Stimulated activated naive B cell treated with anti-CD40 and anti-IgM and Interleukin-4, amounts not matched to agents 10 μg/mL and 1 μg/mL and 100 μg/mL, for 72 hours (primary cell): Measurements from ENCODE around the gene NLRP6.

Source experiments
- ATAC-seq, 2 donors: fragments of 150-1000 bp; cut with Tn5 transposase; replicated peaks; 2 replicates each; pipeline ENCODE4 v1.10.0; 2021; ENCODE audit warnings: moderate library complexity in 1 of 2
- DNase-seq: peaks from one replicate; pipeline ENCODE4 v3.0.0; 2021
- H3K27ac Mint-ChIP-seq: one replicate; pipeline ENCODE4 v1.8.0; 2022; ENCODE audit warnings: mild to moderate bottlenecking, mixed read lengths
- H3K27me3 Mint-ChIP-seq, 2 donors: one replicate each; pipeline ENCODE4 v1.8.0; 2022; ENCODE audit warnings: mixed read lengths in 2 of 2
- H3K36me3 Mint-ChIP-seq, 2 donors: one replicate each; pipeline ENCODE4 v1.8.0; 2022; ENCODE audit warnings: mixed read lengths in 2 of 2, mild to moderate bottlenecking in 1 of 2
- H3K4me1 Mint-ChIP-seq, 2 donors: one replicate each; pipeline ENCODE4 v1.8.0; 2022; ENCODE audit warnings: mixed read lengths in 2 of 2, mild to moderate bottlenecking in 1 of 2
- H3K4me3 Mint-ChIP-seq, 2 donors: one replicate each; pipeline ENCODE4 v1.8.0; 2022; ENCODE audit warnings: mild to moderate bottlenecking in 2 of 2, mixed read lengths in 2 of 2, moderate library complexity in 1 of 2
- H3K9me3 Mint-ChIP-seq, 2 donors: one replicate each; pipeline ENCODE4 v1.8.0; 2022; ENCODE audit warnings: mixed read lengths in 2 of 2, mild to moderate bottlenecking in 1 of 2

Gene NLRP6

GRCh38 chr11:289712-290620, 11.8 kb downstream of the NLRP6 start:
- peaks cover 3 to 18% of the 10 kb centered on the region in 2 donors for H3K36me3 Mint-ChIP-seq

GRCh38 chr11:290621-291231, 12.5 kb downstream of the NLRP6 start:
- DNase-seq: no peak
- H3K4me3 Mint-ChIP-seq: peak overlapping the region; percentile 28 to 78
- no peak overlapping the region for H3K27ac Mint-ChIP-seq
- H3K27me3 Mint-ChIP-seq: peaks cover 7 to 19% of the 10 kb centered on the region in 2 donors
- H3K36me3 Mint-ChIP-seq: peaks cover 3 to 18% of the 10 kb centered on the region in 2 donors
- peaks cover 19 to 27% of the 10 kb centered on the region in 2 donors for H3K4me1 Mint-ChIP-seq
- H3K9me3 Mint-ChIP-seq: no peaks in the 10 kb centered on the region
- no peak for ATAC-seq

More at GRCh38 chr11:289712-290620, 11.8 kb downstream of the NLRP6 start:
- H3K4me1 Mint-ChIP-seq: peaks cover 19 to 27% of the 10 kb centered on the region in 2 donors
- H3K9me3 Mint-ChIP-seq: no peaks in the 10 kb centered on the region
- peak overlapping the region; percentile 73 to 78 for H3K4me3 Mint-ChIP-seq
- DNase-seq (no peak), ATAC-seq (no peak)
- peak overlapping the region; percentile 85 for H3K27ac Mint-ChIP-seq
- peaks cover 7 to 26% of the 10 kb centered on the region in 2 donors for H3K27me3 Mint-ChIP-seq

GRCh38 chr11:291281-292210, 13.3 kb downstream of the NLRP6 start:
- DNase-seq (no peak), ATAC-seq (no peak)
- Mint-ChIP-seq H3K9me3 (no peaks in the 10 kb centered on the region), H3K4me1 (peaks cover 19 to 27% of the 10 kb centered on the region in 2 donors), H3K4me3 (no peak overlapping the region), H3K27ac (no peak overlapping the region), H3K36me3 (peaks cover 3 to 18% of the 10 kb centered on the region in 2 donors), H3K27me3 (peaks cover 7 to 15% of the 10 kb centered on the region in 2 donors)

- H3K27ac Mint-ChIP-seq: no peak overlapping the region
- no peak for DNase-seq
- no peaks in the 10 kb centered on the region for H3K9me3 Mint-ChIP-seq
- peaks cover 3 to 7% of the 10 kb centered on the region in 2 donors for H3K27me3 Mint-ChIP-seq
- H3K4me3 Mint-ChIP-seq: no peak overlapping the region
- H3K36me3 Mint-ChIP-seq: peaks cover 3 to 18% of the 10 kb centered on the region in 2 donors
- peaks cover 16 to 21% of the 10 kb centered on the region in 2 donors for H3K4me1 Mint-ChIP-seq
- no peak for ATAC-seq
These were observed 14.3 kb downstream of the NLRP6 start for GRCh38 chr11:292211-293121.

GRCh38 chr11:293271-293851, 15.2 kb downstream of the NLRP6 start:
- DNase-seq: no peak
- Mint-ChIP-seq H3K4me1 (peaks cover 13 to 17% of the 10 kb centered on the region in 2 donors), H3K27me3 (peaks cover 6 to 9% of the 10 kb centered on the region in 2 donors), H3K9me3 (no peaks in the 10 kb centered on the region), H3K4me3 (no peak overlapping the region), H3K36me3 (peaks cover 3 to 18% of the 10 kb centered on the region in 2 donors), H3K27ac (no peak overlapping the region)
- ATAC-seq: no peak

- no peak for DNase-seq
- ATAC-seq: no peak
- H3K4me3 Mint-ChIP-seq: no peak overlapping the region
- H3K27me3 Mint-ChIP-seq: peaks cover 6 to 12% of the 10 kb centered on the region in 2 donors
- H3K4me1 Mint-ChIP-seq: peaks cover 13 to 17% of the 10 kb centered on the region in 2 donors
- H3K36me3 Mint-ChIP-seq: peaks cover 3 to 18% of the 10 kb centered on the region in 2 donors
- no peak overlapping the region for H3K27ac Mint-ChIP-seq
- no peaks in the 10 kb centered on the region for H3K9me3 Mint-ChIP-seq
These were observed 15.8 kb downstream of the NLRP6 start for GRCh38 chr11:293852-294661.

- DNase-seq (no peak), ATAC-seq (no peak)
- Mint-ChIP-seq H3K27ac (no peak overlapping the region), H3K9me3 (no peaks in the 10 kb centered on the region), H3K36me3 (peaks cover 3 to 18% of the 10 kb centered on the region in 2 donors), H3K27me3 (peaks cover 6 to 12% of the 10 kb centered on the region in 2 donors), H3K4me3 (no peak overlapping the region), H3K4me1 (peaks cover 12% of the 10 kb centered on the region in 2 donors)
These were observed 16.6 kb downstream of the NLRP6 start for GRCh38 chr11:294780-295179.

GRCh38 chr11:295351-296170, 17.4 kb downstream of the NLRP6 start:
- ATAC-seq (no peak), DNase-seq (no peak)
- H3K4me1 Mint-ChIP-seq: peaks cover 8 to 13% of the 10 kb centered on the region in 2 donors
- H3K27ac Mint-ChIP-seq: no peak overlapping the region
- H3K36me3 Mint-ChIP-seq: peaks cover 3 to 18% of the 10 kb centered on the region in 2 donors
- no peaks in the 10 kb centered on the region for H3K9me3 Mint-ChIP-seq
- H3K27me3 Mint-ChIP-seq: peaks cover 10 to 20% of the 10 kb centered on the region in 2 donors
- H3K4me3 Mint-ChIP-seq: no peak overlapping the region

- DNase-seq: no peak
- Mint-ChIP-seq H3K4me1 (peaks cover 9 to 10% of the 10 kb centered on the region in 2 donors), H3K27me3 (peaks cover 10 to 20% of the 10 kb centered on the region in 2 donors), H3K27ac (no peak overlapping the region), H3K36me3 (peaks cover 3 to 12% of the 10 kb centered on the region in 2 donors), H3K4me3 (no peak overlapping the region), H3K9me3 (no peaks in the 10 kb centered on the region)
- no peak for ATAC-seq
These were observed 18.2 kb downstream of the NLRP6 start for GRCh38 chr11:296171-297050.

GRCh38 chr11:297051-297585, 18.9 kb downstream of the NLRP6 start:
- DNase-seq (no peak), ATAC-seq (no peak)
- Mint-ChIP-seq H3K36me3 (peaks cover 3 to 10% of the 10 kb centered on the region in 2 donors), H3K9me3 (no peaks in the 10 kb centered on the region), H3K27me3 (peaks cover 10 to 20% of the 10 kb centered on the region in 2 donors), H3K27ac (peak overlapping the region; percentile 20), H3K4me1 (peaks cover 9 to 10% of the 10 kb centered on the region in 2 donors), H3K4me3 (no peak overlapping the region)
